Measurements from ENCODE around the gene NCK2.

NCK2 gene

DNA sequence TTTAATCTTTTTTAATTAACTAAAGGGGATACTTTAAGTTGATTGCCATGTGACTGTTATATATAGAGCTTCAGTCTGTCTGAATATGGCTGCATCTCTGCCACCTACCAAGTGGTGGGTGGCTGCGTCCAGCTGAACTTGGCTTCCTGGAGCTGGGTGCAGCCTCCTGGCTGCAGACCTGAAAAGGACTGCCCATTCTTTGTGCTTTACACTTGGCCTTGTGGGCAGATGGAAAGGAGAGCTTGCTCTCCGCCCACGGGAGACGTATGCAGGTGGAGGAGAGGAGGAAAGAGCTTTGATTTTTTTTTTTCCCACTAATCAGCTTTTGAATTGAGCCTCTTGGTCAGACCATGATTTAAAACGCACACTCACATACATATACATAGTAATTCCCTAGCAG, 34.7 kb downstream of the NCK2 start:
- no peak for DNase-seq (ENCODE audit: low read depth)

DNA sequence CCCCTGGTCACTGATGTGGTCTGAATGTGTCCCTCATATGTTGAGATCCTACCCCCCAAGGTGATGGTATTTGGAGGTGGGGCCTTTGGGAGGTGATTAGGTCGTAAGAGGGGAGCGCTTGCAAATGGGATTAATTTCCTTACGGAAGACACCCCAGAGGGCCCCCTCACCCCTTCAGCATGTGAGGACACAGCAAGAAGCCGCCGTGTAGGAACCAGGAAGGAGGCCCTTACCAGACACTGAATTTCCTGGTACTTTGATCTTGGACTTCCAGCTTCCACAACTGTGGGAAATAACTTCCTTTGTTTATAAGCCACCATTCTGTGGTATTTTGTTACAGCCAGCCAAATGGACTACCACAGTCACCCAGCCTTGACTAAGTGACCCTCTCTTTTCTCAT, 35.9 kb downstream of the NCK2 start:
- DNase-seq (ENCODE audit: low read depth) = no peak
- TF ChIP-seq, protein P1, sequence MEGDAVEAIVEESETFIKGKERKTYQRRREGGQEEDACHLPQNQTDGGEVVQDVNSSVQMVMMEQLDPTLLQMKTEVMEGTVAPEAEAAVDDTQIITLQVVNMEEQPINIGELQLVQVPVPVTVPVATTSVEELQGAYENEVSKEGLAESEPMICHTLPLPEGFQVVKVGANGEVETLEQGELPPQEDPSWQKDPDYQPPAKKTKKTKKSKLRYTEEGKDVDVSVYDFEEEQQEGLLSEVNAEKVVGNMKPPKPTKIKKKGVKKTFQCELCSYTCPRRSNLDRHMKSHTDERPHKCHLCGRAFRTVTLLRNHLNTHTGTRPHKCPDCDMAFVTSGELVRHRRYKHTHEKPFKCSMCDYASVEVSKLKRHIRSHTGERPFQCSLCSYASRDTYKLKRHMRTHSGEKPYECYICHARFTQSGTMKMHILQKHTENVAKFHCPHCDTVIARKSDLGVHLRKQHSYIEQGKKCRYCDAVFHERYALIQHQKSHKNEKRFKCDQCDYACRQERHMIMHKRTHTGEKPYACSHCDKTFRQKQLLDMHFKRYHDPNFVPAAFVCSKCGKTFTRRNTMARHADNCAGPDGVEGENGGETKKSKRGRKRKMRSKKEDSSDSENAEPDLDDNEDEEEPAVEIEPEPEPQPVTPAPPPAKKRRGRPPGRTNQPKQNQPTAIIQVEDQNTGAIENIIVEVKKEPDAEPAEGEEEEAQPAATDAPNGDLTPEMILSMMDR (conservative IDR thresholded peaks at IDR 0.05; ENCODE audit: low read depth, low read length) = no peak
- no peak overlapping the region for H3K4me3 ChIP-seq (ENCODE audit: low read depth, low read length)

More for the DNA sequence above, 34.7 kb downstream of the NCK2 start:
- TF ChIP-seq, protein P1 (conservative IDR thresholded peaks at IDR 0.05; ENCODE audit: low read depth, low read length) = no peak
- no peak overlapping the region for H3K4me3 ChIP-seq (ENCODE audit: low read depth, low read length)

DNA sequence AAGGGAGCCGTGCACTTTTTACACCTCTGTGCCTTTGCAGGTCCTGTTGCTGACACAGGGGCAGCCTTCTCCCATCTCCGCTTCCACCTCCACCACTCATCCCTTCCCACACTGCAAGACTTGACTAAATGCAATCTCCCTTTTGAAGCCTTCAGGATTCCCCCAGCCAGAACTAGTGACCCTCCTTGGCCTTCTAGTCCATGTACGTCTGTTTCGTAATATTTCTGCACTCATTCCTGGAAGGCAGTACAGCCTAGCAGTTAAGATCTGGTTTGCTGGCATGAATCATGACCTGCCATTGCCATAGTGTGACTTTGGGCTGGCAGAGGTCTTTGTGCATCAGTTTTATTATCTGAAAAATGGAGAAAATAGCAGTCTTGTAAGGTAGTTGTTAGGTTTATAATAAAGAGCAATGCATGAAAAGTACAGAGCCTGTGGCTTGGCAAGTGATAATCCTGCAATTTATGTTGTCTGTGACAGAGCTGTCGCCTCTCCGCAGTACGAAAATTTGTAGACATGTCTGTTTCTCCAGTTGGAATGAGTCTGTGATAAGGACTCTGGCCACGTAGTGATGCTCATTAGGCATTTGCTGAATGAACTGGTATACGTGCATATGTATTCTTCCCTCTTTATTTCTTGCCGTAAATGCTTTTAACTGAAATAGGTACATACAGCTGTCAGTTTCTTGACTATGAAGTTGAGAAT, 36.7 kb downstream of the NCK2 start:
- no peak overlapping the region for H3K4me3 ChIP-seq (ENCODE audit: low read depth, low read length)
- DNase-seq (ENCODE audit: low read depth) = peak; percentile 44
- TF ChIP-seq, protein P1 (conservative IDR thresholded peaks at IDR 0.05; ENCODE audit: low read depth, low read length) = no peak

DNA sequence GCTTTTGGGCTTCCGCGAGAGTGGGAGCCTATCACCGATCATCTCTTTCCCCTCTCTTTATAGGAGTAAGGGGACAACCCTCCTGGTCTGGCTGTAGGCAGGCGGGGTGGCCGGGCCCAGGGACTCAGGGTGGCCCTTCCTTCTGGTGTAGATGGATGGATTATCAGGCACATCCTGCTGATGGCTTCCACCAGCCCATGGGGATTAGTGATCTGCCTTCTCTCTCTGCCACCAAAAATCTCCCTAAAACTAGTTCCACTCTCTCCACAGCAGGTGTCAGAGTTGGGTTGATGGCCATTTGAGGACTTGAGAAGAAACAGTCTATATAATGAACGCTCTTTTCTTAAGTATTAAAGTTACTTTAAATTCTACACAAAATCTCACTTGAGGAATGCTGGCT, 37.4 kb downstream of the NCK2 start:
- TF ChIP-seq, protein P1 (conservative IDR thresholded peaks at IDR 0.05; ENCODE audit: low read depth, low read length) = peak; percentile 21
- no peak for DNase-seq (ENCODE audit: low read depth)
- H3K4me3 ChIP-seq (ENCODE audit: low read depth, low read length) = no peak overlapping the region

DNA sequence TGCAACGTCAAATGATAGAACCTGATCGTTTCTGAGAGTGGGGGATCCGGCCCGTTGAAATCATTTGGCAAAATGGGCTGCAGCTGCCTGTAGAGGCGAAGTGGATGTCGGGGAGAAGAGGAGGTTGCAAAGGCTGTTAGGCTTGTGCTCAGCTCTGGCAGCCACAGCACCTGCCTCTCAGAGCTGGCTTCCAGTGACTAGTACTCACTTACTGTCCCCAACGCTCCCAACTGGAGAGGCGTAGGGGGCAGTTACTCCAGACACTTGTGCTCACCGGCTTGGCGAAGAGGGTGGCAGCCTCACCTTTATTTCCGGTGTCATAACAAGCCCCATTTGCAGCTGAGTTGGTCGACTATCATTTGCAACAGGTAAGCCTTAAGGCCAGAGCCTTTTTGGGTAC, 37.9 kb downstream of the NCK2 start:
- H3K4me3 ChIP-seq (ENCODE audit: low read depth, low read length) = no peak overlapping the region
- TF ChIP-seq, protein P1 (conservative IDR thresholded peaks at IDR 0.05; ENCODE audit: low read depth, low read length) = no peak
- DNase-seq (ENCODE audit: low read depth) = no peak

DNA sequence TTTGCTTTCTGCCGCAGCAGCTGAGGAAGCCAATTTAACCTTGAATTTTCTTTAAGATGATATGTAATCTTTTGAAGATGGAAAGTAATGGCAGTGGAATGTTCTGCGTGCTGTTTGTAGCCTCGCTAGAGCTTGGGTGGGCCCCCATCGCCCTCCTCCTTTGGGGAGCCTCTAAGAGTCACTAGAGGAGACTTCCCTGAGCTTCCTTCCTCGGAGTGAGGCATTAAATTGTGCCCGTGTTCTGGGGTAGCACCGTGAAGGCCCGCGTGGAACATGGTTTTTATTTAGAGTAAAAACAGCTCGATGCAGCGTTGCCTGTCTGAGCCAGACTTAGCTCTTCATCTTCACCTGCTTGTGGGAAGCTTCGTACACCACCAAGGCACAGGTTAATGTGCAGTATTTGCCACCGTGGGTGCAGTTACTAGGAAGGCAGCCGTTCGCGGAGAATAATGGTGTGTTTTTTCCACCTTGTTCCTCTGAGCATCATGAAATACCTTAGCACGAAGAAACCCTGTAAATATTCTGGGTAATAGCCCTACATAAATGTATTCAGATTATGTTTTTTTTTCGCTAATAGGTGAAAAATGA, 38.5 kb downstream of the NCK2 start:
- TF ChIP-seq, protein P1 (conservative IDR thresholded peaks at IDR 0.05; ENCODE audit: low read depth, low read length) = no peak
- DNase-seq (ENCODE audit: low read depth) = no peak
- no peak overlapping the region for H3K4me3 ChIP-seq (ENCODE audit: low read depth, low read length)

DNA sequence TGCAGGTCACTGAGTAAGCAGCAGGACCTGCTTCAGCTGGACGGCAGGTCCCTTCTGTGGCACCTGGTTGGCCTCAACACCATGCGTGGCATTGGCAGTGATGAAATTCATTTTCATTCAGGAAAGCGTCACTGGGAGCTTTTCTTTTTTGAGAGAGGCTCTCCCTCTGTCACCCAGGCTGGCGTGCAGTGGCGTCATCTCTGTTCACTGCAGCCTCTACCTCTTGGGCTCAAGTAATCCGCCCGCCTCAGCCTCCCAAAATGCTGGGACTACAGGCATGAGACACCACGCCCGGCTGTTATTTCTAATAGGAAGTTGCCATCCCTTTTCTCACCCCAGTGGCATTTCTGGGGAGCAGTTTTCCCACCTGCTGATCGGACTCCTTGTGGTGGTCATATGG, 39.3 kb downstream of the NCK2 start:
- H3K4me3 ChIP-seq (ENCODE audit: low read depth, low read length) = no peak overlapping the region
- TF ChIP-seq, protein P1 (conservative IDR thresholded peaks at IDR 0.05; ENCODE audit: low read depth, low read length) = no peak
- DNase-seq (ENCODE audit: low read depth) = no peak
